CD4-positive, alpha-beta T cell treated with Interferon alpha-2 for 1 hour (primary cell): ENCODE data around the gene GBE1.

Source experiments
- DNase-seq, 2 donors: peaks; one replicate each; pipeline ENCODE4 v3.0.0-alpha.2; 2020 to 2022

The GBE1 gene

DNA sequence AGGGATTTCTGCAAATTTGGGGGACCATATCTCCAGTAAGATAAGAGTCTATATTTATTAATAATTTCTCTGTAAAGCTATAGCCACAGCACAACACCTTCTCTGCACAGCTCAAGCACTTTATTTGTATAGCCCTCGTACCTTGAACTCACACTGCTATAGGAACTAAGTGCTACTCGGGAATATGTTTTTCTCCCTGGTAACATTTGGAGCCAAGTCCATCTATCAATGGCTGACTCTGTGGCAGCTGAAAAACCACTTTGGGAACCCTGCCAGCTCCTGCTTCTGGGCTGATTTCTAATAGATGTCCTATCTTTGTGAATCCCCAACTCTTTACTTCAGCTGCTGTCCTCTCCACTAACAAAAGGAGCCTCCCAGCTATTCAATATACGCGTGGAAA lies 298.5 kb downstream of the GBE1 start:
- no peak for DNase-seq

DNA sequence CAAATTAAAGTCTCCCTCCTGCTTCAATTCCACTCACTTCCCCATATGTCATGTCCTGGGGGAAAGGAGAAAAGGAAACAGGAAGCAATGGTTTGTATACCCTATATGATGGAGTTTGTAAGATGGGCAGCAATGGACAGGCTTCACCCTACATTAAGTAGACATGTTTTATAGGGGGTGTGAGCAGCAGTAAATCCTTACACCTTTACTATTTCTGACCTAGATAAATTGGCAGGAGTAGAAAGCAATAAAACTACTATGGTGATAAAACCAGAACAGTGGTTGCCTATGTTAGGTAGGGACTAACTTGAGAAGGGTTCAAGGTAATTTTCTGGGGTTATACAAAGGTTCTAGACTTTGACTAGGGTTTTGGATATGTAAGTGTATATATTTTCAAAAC lies 301.7 kb downstream of the GBE1 start:
- no peak for DNase-seq

DNA sequence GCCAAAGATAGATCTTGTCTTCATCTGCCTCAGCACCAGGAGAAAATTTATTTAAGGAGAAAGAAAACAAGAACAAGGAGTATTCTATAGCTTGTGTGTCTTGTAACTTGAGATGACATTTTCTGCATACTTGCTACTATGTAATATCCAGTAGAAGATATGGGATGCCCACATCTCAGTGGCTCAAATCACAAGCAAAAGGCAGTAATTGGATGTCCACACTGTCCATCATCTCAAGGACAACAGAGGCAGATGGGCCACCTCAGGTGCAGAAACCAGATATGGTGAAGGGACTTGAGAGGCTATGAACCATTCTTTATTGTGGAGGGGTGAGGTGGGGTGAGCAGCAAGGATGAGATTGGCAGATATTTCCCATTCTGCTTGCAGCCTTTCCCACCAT lies 309.0 kb downstream of the GBE1 start:
- DNase-seq: no peak

DNA sequence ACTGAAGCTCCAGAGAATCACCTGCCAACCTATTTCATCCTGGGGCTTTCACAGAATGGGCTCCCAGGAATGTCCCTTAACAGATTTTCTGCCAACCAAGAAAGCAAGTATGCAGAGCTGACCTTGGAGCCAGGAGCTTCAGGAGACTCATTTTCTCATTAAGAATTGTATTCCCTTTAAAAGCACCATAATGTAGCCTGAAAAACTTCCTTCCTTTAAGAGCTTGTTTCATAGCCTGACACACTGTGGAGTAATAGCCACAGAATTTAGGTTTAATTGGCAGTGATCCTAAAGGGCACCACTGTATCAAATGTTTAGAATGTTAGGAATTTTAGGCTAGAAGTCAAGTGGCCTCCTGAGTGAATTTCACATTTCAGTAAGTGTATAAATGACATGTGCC lies 309.8 kb downstream of the GBE1 start:
- DNase-seq: no peak

DNA sequence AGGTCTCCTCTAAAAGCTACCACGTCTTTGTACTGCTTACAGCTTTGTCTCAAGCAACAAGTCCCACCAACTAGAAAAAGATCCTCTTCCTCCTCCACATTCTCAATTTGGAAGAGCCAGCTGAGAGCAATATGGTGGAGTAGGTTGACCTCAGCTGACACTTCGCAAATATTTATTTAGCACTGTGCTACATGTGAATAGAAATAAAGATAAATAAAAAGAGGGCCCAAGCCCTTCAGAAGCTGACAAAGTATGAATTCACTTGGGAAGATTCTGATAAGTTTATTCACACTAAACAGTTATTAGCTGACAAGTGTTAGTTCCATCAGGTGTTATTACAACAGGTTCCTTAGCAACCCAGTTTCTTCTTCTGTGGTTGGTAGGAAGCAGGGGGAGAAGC lies 310.3 kb downstream of the GBE1 start:
- DNase-seq: no peak

DNA sequence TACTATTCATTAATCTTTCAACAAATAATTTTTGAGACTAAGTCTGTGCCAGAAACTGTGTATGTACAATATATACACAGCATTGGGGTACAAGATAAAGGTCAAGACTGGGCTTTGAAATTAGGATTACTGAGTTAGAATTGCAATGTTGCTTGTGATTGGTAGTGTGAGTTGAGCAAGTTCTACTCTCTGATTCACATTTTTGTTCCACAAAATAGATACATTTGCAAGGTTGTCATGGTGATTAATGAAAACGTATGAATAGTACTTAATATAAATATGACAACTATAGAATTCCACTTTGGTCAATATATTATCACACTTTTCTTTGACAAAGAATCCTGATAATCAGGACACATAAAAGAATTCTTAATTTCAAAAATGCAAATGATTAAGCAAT lies 314.6 kb downstream of the GBE1 start:
- no peak for DNase-seq

DNA sequence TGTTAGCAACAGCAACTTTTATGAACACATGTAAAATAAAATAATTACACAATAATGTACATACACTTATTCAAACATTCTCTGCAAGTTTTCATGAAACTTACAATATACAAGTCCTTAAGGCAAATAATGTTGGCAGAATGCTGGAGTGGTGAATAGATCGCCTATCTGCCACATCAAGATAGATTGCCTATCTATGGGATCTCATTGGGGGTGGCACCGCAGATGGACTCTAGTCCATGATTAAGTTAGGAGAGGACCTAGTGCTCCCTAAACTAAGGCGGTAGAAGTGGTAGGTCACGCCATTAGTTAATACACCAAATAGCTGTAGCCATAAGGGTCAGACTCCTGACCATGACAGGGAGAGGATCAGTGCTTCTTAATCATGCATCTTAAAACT lies 315.7 kb downstream of the GBE1 start:
- DNase-seq: no peak

DNA sequence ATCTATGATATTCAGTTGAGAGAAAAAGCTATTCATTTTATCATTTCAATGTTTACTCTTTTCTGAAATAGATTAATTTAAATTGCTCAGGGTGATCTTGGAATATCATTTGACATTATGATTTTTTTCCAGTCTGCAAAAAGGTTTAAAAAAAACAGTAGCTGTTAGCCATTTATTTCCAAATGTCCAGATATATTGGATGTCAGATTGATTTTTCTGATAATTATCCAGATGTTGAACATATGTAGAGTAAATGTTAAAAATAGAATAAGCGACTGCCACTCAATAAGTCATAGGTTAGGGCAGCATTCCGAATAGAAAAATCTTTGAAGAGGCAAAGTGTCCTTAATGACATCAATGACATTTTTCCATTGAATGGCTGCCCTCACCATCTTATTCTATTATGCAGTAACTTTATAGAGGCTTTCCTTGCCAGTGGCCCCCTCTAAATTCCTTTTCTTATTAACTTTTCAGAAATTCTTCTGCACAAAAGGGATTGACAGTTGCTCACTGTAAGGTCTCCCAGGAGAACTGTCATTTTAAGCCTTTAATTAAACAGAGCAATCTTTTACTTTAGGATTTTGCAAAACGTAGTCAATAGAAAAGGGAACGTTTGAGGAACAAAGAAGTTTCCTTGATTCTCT lies 316.5 kb downstream of the GBE1 start:
- no peak for DNase-seq

DNA sequence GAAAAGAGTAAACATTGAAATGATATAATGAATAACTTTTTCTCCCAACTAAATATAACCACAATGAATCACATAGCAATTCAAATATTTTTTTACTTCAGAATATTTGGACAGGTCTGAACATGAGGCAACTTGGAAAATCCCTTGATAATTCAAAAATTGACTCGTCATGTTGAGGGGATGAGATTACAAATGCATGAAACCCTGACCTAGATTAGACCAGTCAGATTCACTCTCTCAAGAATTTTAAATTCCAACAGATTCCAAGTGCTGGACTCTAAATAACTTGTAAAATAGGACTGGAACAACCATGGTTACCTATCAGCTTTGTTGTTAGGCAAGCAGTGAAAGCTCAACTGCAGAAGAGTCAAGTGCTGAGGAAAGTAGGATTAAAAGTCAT lies 317.5 kb downstream of the GBE1 start:
- DNase-seq: no peak

DNA sequence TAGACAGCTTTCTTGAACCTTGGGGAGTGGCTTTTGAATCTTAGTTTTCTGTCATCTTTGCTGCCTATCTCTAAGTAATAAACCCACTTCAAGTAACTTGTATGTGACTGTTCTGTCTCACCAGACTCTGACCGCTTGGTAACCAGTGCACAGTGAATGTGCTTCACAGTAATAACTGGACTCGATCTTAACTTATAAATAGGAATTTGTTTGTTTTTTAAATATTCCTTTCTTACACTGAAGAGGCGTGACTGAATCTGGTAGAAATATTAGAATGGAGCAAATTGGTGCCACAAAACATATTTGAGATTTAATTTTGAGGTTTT lies 318.0 kb downstream of the GBE1 start:
- DNase-seq: no peak

DNA sequence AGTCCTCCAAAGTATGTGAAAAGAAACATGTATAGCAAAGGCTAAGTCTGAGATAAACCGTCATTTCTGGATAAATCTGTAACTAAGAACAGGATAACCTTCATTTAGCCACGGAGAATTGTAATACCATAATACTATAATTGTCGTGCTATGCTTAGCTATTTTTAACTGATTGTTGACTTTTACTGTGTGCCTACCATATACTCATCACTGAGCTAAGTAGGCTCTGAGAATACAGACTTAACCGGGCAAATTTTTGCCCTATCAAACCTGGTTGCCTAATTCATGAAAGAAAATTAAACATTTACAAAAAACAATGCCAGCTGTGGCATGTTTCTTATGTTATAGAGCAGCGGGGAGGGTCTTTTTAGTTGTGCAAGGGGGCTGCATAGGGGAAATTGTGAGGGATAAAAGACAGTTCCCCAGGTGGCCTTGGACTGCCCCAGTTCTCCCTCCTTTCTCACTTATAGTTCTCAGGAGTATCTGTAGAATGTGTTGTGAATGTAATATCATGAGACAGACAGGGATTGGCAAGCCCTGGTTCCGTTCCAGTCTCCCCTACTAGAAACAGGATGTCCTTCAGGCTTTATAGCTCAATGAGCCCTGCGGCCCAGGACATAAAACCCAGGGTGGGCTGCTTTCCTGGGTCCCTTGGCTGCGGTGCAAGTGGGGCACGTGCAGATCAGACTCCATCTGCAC lies 318.5 kb downstream of the GBE1 start:
- DNase-seq: no peak

DNA sequence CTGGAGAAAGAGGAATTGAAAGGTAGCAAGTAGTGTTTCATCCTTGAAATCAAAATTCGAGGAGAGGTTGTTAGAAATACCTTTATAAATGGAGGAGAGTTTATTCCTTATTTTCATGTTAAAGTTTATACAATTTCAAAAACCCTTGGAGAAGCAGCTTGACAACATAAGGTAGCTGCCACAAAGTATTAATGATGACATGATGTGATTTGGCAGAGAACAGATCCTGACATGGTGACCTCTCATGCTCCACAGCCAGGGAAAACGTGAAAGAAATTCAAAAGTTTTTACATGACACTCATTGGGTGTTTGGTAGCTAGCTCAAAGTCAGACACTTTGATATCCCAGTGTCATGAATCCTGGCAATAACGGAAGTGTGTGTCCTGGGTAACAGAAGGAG lies 320.8 kb downstream of the GBE1 start:
- DNase-seq: no peak
